Body of pancreas (tissue), 4 donors: ENCODE results near the gene PKNOX2. TPM values are rescaled to one million over a fixed set of nuclear protein-coding genes. Genes with fewer than 3 reads are reported as not detected.
A peak's percentile ranks its signal among the peaks of the same experiment; 100 is the strongest.

Source experiments
- ATAC-seq: fragments of 150-250 bp; one replicate; pipeline ENCODE4 v1.9.1; 2016
- DNase-seq, 4 donors: peaks; one replicate each; pipeline ENCODE4 v3.0.0-alpha.2; 2019
- H3K27ac ChIP-seq, 4 donors: fragments of 200-600 bp; sonication (generic); 1 replicate in 3 of 4; 2 replicates in 1 of 4; pipeline versions ENCODE4 v1.5.1 to v1.6.1; 2016 to 2019; ENCODE audit warnings: mild to moderate bottlenecking in 1 of 4, mixed read lengths in 1 of 4, moderate library complexity in 1 of 4
- H3K27me3 ChIP-seq, 2 donors: fragments of 200-600 bp; sonication (generic); one replicate each; pipeline ENCODE4 v1.6.0; 2016; ENCODE audit warnings: mild to moderate bottlenecking in 1 of 2
- H3K36me3 ChIP-seq, 2 donors: fragments of 200-600 bp; sonication (generic); replicated peaks in 1 of 2; 2 replicates each; pipeline ENCODE4 v1.5.1; 2016; ENCODE audit warnings: low read depth in 2 of 2; ENCODE audit not compliant: insufficient read depth in 1 of 2
- H3K4me1 ChIP-seq: fragments of 200-600 bp; sonication (generic); one replicate; pipeline ENCODE4 v1.6.0; 2016
- H3K4me3 ChIP-seq, 2 donors: fragments of 200-600 bp; sonication (generic); 1 replicate in 1 of 2; 2 replicates in 1 of 2; pipeline ENCODE4 v1.5.1; 2016 to 2019
- H3K9me3 ChIP-seq, 3 donors: fragments of 200-600 bp; sonication (generic); 1 replicate in 2 of 3; 2 replicates in 1 of 3; pipeline ENCODE4 v1.5.1; 2016
- POLR2A ChIP-seq, 3 donors: fragments of 450-650 bp; IDR thresholded peaks; one replicate each; pipeline ENCODE4 v1.6.1; 2016; ENCODE audit warnings: antibody characterized with exemption in 3 of 3, mild to moderate bottlenecking in 2 of 3
- WGBS, 2 donors: methylation state at CpG; one replicate each; pipeline ENCODE4 v1.1.5; 2017; 5-methylcytosine and 5-hydroxymethylcytosine counted together
- intact Hi-C: fragments of 100-400 bp; cut with DNase I; formaldehyde crosslinking; loops from one replicate; pipeline ENCODE4 v1.15.1; 2023
- total RNA-seq, 2 donors: library from RNA; depleted of rRNA; stranded (reverse); fragments of >200 nt; gene quantifications; one replicate each; pipeline ENCODE4 v1.1.0, GENCODE V29; 2016
- TF ChIP-seq, protein P1 (sequence below), 7 experiments: fragments of 450-650 bp in 4 of 7; fragments of 200-600 bp in 3 of 7; sonication (generic) in 3 of 7; IDR thresholded peaks; one replicate each; pipeline ENCODE4 v1.5.1; 2016 to 2019; ENCODE audit warnings: antibody characterized with exemption in 7 of 7

Gene PKNOX2
- total RNA-seq, 2 donors from 2014 or later, result 4.2 to 4.9 TPM

- no peaks in the 10 kb centered on the region for H3K36me3 ChIP-seq
- no peak overlapping the region for H3K4me3 ChIP-seq
- peaks cover 14% of the 10 kb centered on the region for H3K4me1 ChIP-seq
- TF ChIP-seq, protein P1, sequence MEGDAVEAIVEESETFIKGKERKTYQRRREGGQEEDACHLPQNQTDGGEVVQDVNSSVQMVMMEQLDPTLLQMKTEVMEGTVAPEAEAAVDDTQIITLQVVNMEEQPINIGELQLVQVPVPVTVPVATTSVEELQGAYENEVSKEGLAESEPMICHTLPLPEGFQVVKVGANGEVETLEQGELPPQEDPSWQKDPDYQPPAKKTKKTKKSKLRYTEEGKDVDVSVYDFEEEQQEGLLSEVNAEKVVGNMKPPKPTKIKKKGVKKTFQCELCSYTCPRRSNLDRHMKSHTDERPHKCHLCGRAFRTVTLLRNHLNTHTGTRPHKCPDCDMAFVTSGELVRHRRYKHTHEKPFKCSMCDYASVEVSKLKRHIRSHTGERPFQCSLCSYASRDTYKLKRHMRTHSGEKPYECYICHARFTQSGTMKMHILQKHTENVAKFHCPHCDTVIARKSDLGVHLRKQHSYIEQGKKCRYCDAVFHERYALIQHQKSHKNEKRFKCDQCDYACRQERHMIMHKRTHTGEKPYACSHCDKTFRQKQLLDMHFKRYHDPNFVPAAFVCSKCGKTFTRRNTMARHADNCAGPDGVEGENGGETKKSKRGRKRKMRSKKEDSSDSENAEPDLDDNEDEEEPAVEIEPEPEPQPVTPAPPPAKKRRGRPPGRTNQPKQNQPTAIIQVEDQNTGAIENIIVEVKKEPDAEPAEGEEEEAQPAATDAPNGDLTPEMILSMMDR (IDR thresholded peaks at IDR 0.05), result no peak
- ATAC-seq (peak; percentile 66), DNase-seq (peak; percentile 40 to 69 (median 60))
- peak overlapping the region in 3 of 4 donors; percentile 27 to 53 (median 50) for H3K27ac ChIP-seq
- H3K9me3 ChIP-seq, result no peaks in the 10 kb centered on the region
- intact Hi-C loops, result no loop called here
- WGBS, 2 donors, result 53 to 56% methylated on average over 5 to 7 of the region's 7 CpGs
- no peaks in the 10 kb centered on the region for H3K27me3 ChIP-seq
Observed at GRCh38 chr11:125315079-125315740, 150.7 kb downstream of the PKNOX2 start.

DNA sequence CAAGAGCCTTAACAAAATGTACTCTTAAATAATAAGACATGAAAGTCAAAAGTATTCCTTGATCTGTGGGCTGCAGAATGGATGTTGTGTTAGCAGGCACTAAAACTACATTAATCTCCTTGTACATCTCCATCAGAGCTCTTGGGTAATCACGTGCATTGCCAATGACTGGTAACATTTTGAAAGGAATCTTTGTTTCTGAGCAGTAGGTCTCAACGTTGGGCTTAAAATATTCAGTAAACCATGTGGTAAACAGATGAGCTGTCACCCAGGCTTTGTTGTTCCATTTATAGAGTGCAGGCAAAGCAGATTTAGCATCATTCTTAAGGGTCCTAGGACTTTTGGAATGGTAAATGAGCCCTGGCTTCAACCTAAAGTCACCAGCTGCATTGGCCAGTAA, 152.9 kb downstream of the PKNOX2 start:
- intact Hi-C loops, result no loop called here
- DNase-seq, result no peak
- WGBS, 2 donors, result 53 to 58% methylated on average over 2 of the region's 2 CpGs

GRCh38 chr11:125319649-125320048, 155.1 kb downstream of the PKNOX2 start:
- peaks cover 13% of the 10 kb centered on the region for H3K4me1 ChIP-seq
- intact Hi-C loops, result no loop called here

More for the DNA sequence above, 152.9 kb downstream of the PKNOX2 start:
- peaks cover 14% of the 10 kb centered on the region for H3K4me1 ChIP-seq
- no peak overlapping the region for H3K27ac ChIP-seq
- H3K27me3 ChIP-seq, result no peaks in the 10 kb centered on the region
- H3K9me3 ChIP-seq, result no peaks in the 10 kb centered on the region
- no peak overlapping the region for H3K4me3 ChIP-seq
- ATAC-seq, result no peak
- TF ChIP-seq, protein P1 (IDR thresholded peaks at IDR 0.05), result no peak
- no peak for TF ChIP-seq POLR2A (IDR thresholded peaks at IDR 0.05)
- no peaks in the 10 kb centered on the region for H3K36me3 ChIP-seq

GRCh38 chr11:125320347-125321076, 156.0 kb downstream of the PKNOX2 start:
- no peaks in the 10 kb centered on the region for H3K9me3 ChIP-seq
- no peak for DNase-seq
- no peak for ATAC-seq
- H3K4me1 ChIP-seq, result peaks cover 4% of the 10 kb centered on the region
- H3K27ac ChIP-seq, result no peak overlapping the region
- no peaks in the 10 kb centered on the region for H3K27me3 ChIP-seq
- intact Hi-C loops, result no loop called here
- H3K36me3 ChIP-seq, result no peaks in the 10 kb centered on the region
- H3K4me3 ChIP-seq, result no peak overlapping the region
- TF ChIP-seq, protein P1 (IDR thresholded peaks at IDR 0.05), result no peak
- TF ChIP-seq POLR2A (IDR thresholded peaks at IDR 0.05), result no peak
- WGBS, 2 donors, result 73 to 79% methylated on average over 4 of the region's 4 CpGs

More at GRCh38 chr11:125319649-125320048, 155.1 kb downstream of the PKNOX2 start:
- Histone ChIP-seq H3K4me3 (no peak overlapping the region), H3K27ac (no peak overlapping the region), H3K36me3 (no peaks in the 10 kb centered on the region), H3K27me3 (no peaks in the 10 kb centered on the region), H3K9me3 (no peaks in the 10 kb centered on the region)
- DNase-seq (no peak), ATAC-seq (no peak)
- WGBS, 2 donors, result 67 to 80% methylated on average over 1 of the region's 1 CpG
- TF ChIP-seq, protein P1 (IDR thresholded peaks at IDR 0.05), result no peak
